HG03442 (cell line): ENCODE results near the gene GSTO2.

Source experiments
- ATAC-seq: cut with Tn5 transposase; IDR thresholded peaks from one replicate; pipeline ENCODE4 v1.9.1; 2021; ENCODE audit warnings: mild to moderate bottlenecking, moderate library complexity; ENCODE audit not compliant: unreplicated experiment

Gene GSTO2

DNA sequence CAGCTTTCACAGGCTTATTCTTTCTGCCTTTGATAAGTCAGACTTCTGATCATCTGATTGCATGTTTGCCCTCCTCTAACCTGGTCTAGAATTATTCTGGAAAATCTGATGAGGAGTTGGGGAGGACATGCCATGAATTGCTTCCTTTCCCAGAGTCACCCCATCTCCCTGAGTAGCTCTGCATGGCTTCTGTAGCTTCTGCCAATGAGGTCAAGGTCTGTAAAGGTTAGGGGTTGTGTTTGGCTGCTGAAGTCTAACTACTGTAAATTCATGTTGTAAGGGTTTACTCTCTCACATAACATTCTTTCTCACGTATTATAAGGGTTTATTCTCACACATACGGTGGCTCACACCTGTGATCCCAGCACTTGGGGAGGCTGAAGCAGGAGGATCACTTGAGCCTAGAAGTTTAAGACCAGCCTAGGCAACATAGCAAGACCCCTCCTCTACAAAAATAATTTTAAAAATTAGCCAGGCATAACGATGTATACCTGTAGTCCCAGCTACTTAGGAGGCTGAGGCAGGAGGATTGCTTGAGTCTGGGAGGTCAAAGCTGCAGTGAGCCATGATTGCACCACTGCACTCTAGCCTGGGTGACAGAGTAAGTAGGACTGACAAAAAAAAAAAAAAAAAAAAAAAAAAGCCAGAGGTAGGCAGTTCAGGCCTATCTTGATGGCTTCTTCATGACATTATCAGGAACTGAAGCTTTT, 10.7 kb downstream of the GSTO2 start:
- ATAC-seq = no peak

DNA sequence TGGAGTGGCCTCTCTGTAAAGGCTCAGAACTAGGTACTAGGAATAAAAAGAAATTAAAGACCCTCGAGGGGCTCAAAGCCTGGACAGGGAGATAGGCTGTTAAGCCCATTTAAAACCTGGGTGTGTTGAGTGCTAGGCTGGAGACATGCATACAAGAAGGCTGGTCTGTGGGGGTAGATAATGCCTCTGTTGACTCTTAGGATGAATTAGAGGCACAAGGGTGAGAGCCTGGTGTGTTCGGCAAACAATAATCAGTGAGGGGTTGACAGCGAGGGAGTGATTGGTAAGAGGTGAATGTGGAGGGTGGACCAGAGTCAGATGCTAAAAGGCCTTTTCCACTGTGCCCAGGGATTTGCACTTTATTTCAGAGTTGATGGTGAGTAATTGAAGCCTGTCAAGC, 12.7 kb downstream of the GSTO2 start:
- no peak for ATAC-seq

DNA sequence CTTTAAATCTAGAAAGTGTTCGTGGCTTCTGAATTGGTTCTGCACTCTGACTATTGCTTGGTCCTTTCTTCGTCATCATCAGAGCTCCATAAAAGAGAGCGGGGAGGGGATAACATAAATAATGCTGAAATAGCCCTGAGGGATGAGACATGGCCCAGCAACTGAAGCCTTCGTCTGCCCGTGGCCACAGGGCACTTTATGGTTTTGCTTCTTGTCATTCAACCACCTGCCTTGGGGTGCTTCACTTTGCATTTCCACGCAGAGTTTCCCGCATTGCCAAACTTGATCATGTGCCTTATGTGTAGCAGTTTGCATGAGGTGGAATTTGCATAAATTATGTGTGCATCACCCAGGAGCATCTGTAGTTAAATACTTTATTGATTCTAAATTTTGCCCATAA, 15.9 kb downstream of the GSTO2 start:
- no peak for ATAC-seq

DNA sequence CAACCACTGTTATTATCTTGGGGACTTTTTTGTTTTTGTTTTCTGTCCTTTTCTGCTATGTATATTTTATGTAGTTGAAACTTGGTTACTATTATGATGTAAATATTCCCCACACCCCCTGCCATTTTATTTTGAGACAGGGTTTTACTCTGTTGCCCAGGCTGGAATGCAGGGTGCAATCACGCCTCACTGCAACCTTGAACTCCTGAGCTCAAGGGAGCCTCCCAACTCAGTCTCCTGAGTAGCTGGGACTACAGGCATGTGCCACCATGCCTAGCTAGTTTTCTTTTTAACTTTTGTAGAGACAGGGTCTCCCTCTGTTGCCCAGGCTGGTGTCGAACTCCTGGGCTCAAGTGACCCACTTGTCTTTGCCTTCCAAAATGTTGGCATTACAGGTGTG, 18.0 kb downstream of the GSTO2 start:
- ATAC-seq = no peak

DNA sequence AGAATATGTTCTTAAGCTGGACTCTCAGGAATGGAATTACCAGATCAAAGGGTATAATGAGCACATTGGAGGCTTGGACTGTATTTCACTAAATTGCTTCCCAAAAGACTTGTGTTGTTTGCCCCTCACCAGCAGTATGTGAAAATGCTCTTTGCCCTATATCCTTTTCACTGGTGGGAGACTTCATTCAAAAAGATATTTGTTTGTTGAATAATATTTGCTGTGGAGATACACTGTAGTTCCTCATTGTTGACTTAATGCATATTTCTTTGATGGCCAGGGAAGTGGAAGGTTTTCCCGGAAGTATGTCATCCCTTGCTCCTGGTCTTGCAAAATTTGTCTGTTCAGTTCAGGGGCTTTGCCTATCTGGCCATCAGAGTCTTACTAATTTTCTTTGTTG, 19.4 kb downstream of the GSTO2 start:
- no peak for ATAC-seq

DNA sequence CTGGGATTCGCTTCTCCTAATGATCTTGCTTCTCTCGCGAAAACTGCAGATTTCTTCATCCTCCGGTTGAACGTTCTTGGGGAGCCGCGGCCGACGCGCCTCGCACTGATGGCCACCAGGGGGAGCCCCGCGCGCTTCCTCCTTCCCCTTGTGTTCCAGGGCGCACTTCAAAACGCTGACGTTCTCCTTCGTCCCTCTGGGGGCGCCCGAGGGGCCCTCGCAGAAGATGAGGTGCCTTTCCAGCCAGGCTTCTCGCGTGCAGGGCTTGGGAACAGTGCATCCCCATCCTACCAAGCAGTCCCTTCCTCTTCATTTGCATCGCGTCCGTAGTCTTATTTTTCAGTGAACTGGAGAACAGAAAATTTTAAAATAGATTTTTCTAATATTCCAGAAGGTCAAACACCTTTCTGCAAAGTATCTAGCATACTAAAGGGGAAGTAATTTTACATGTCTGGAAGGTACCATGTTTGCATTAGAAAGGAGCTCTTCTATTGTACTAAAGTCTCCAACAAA, 22.5 kb downstream of the GSTO2 start:
- peak; percentile 99 for ATAC-seq

DNA sequence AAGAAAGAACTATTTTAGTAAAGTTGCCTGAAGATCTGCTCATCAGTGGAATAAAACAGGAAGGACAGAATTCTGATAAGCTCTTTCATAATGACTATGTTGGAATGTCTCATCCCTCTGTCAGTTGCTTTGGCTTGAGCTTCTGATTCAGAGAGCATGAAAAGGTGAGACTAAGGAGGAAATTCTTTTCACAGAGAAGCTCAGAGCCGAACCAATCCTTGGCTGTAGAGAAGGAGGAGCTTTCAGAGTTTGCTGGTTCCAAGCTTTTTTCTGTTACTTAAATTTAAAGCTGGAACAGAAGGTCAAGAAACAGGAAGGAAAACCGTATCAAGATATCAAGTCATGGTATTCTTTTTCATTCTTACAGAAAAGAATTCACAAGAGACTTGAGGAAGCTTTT, 24.0 kb downstream of the GSTO2 start:
- no peak for ATAC-seq

DNA sequence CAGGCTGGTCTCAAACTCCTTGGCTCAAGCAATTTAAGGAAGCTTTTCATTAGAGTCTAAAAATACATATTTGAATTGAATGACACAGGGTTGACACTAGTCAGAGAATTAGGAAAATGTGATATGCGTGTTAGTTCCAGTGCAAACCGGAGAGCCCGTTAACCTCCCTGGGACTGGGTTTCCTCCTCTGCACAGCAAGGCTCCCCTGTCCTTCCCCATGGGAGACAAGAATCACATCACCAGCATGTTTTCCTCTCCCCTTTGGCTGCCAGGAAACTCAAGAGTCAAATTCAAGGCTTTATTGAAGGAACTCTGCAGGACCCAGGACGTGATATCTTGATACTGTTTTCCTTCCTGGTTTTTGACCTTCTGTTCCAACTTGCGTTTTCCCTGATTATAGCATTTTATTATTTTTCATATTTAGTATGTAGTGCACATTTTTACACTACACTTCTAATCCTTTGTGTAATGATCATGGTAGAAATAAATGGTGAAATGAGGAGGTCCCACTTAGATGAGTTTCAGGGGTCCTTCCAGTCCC, 24.9 kb downstream of the GSTO2 start:
- no peak for ATAC-seq

DNA sequence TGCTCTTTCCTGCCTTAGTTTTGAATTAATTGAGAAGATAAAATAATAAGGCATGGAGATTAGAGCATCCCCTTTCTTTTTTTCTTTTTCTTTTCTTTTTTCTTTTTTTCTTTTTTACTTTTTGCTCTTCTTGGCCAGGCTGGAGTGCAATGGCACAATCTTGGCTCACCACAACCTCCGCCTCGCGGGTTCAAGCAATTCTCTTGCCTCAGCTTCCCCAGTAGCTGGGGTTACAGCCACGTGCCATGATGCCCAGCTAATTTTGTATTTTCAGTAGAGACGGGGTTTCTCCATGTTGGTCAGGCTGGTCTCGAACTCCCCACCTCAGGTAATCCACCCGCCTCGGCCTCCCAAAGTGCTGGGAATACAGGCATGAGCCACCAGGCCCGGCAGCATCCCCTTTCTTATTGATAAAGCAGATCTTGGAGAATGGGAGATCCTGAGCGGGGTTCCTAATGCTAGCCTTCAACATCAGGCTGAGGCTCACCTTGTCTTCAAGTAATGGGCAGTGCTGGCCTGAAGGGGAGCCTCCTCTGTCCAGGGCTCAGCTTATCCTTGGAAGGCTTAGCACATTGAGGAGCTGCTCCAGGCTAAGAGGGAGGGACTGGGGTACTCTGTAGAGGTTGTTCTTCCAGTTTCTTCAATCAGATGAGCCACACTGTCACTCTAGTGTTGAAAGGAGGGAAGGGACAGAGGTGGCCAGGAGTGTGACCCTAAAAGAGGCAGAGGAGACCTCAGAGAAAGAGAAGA, 27.9 kb downstream of the GSTO2 start:
- ATAC-seq = no peak

DNA sequence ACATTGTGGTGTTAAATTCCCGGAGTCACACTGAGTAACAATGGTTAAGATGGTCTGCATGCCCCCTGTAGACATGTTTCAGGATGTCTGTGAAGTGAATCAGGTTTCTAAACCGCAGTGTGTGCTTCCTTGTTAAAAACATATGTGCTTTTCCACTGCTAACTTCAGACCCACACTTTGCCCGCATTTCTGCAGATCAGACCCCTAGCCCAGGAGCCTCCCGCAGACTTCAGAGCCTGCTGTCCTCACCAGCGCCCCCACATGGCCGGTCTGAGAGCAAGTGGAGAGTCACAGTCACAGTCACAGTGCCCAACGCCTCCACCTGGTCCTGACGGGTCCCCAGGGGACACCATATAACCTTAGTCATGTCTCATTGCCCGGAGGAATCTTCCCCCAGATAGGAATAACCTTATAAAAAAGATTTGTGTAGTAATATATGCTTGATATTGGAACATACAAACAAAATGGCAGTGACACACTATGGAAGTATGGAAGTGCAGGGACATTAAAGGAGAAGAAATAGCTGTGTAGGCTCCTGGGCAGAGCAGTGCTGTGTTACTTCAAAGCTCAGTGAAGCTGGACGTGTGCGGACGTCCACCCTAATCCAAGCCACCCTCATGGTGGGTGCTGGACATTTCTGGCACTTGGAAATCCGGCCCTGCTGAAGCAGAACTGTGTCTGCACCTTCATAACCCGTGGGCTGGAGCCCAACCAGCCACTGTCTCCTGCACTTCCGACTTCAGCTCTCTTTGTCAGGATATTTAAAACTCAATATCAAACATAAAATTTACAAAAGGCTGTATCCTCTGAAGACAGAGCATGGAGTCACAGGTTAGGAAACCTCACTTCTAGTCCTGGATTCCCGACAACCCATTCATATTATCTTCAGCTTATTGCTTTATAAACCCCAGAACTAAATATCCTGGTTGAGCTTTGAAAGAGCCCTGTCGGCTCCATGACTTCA, 29.0 kb downstream of the GSTO2 start:
- ATAC-seq = no peak

DNA sequence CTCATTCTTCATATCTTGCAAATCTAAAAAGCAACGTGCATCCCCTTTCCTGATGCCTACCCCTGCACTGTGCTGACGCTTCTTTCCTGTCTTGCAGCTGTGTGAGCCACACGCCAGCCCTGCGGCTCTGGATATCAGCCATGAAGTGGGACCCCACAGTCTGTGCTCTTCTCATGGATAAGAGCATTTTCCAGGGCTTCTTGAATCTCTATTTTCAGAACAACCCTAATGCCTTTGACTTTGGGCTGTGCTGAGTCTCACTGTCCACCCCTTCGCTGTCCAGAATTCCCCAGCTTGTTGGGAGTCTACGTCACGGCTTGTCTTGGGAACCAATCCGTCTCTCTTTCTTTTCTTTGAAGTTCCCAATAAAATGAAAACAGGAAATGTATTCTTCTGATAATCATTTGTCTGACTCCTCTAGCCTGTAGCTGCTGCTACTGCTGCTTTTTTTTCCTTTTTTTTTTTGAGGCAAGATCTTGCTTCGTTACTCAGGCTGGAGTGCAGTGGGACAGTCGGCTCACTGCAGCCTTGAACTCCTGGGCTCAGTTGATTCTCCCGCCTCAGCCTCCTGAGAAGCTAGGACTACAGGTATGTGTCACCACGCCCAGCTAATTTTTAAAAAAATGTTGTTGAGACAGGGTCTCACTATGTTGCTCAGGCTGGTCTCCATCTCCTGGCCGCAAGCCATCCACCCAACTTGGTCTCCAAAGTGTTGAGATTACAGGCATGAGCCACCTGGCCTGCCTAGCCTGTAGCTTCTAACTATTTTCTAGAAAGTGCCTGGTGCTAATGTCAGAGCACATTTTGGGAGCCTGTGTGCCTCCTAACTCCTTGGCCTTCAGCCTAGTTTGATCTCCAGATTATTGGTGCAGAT, 30.3 kb downstream of the GSTO2 start:
- ATAC-seq = no peak

DNA sequence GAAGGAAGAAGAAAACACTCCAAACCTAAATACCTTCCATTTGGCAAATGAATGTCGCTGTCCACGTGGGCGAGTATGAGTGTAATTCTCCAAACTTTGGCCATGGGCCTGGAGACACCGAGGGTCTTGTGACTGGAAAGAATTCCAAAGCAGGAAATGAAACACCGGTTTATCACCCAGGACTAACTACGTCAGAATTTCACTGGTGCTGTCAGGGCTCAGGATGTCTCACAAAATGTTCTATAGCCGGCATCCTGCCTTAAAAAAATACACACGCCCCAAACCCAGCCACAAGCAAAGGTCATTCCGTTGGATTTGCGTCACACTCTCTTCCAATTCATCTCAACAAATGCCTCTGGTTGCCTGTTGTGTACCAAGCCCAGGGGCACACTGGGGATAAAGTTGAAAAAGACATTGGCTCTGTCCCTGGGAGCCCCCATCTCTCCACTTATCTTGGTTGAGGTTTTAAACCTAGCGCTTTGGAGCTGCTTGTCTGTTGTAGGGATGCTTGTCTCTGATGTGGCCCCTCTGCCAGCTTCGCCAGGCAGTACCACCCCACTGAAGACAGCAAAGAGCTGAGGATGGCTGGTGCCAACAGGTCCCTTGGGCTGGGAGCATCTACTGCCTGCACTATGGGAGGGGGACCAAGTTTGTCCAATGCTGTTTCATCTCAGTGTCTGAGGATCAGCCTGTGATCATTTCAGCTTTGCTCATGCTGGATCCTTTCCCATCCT, 31.2 kb downstream of the GSTO2 start:
- no peak for ATAC-seq

DNA sequence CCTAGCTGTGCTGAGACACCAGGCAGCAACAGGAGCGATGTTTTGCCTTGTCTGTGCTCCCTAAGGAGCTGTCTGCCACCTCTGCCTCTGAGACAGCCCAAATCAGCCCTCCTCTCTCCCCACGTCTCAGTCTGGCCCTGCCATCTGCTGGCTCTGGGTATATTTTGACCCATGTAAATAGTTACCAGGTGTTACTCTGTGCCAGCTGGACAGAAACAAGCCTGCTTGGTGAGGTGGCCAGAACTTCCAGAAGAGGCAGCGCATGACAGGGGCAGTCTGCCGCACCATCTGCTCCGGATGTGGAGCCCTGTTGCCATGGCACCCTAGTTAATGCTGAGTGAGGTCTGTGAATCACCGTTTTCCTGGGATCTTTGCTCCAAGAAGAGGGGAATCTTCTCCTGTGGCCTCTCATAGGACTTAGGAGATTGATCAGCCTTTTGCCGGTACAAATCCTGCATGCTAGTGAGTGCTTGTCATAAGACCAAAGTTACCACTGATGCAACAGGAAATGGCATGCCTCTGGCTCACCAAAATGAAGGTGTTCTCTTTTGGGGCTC, 31.8 kb downstream of the GSTO2 start:
- ATAC-seq = no peak

DNA sequence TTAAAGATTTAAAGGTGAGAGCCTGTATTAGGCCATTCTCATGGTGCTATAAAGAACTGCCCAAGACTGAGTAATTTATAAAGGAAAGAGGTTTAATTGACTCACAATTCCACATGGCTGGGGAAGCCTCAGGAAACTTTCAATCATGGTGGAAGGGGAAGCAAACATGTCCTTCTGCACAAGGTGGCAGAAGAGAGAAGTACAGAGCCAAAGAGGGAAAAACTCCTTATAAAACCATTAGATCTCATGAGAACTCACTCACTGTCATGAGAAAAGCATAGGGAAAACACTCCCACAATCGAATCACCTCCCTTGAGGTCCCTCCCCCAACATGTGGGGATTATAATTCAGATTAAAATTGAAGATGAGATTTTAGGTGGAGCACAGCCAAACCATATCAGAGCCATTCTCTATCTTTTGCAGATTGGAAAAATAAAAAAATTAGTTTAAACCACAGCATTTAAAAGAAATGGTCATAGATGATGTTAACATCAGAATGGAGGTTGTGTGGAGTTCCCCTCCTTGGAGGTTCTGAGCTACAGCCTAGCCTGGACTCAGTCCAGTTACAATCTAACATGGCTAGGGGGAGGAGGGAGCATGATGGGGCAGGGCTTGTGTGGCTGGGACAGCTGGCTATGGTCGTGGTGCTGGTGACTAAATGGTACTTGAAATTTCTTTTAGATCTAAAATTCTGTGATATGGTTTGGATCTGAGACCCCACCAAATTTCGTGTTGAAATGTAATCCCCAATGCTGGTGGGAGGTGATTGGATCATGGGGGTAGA, 33.1 kb downstream of the GSTO2 start:
- ATAC-seq = no peak

DNA sequence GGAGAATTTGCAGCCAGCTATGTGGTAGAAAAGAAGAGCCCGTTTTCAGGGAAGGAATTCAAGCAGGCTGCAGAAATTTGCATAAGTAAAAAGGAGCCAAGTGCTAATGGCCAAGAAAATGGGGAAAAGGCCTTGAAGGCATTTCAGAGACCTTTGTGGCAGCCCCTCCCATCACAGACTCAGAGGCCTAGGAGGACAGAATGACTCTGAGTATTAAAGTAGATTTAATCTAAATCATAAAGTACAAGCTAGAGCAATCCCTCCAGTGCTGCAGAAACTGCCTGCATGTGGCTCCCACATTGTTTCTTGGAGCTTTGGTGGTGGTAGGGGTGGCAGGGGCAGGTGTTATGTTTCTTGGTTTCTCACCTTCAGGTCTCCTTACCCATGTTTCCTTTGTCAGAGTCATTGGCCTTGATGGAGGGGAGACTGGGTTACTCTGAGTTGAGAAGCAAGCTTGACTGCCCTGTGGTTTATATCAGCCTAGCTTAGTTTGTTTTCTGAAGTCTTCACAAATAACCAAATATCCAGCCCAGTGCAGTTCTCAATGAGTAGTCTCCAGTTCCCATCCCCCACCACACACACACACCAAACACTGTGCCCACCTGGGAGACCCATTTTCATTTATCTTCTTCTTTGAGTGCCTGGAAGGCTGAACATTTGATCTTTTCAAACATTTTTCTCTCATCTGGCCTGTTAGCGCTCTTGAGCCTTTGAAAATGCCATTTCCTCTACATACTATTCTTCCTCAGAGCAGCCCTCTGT, 34.8 kb downstream of the GSTO2 start:
- no peak for ATAC-seq

DNA sequence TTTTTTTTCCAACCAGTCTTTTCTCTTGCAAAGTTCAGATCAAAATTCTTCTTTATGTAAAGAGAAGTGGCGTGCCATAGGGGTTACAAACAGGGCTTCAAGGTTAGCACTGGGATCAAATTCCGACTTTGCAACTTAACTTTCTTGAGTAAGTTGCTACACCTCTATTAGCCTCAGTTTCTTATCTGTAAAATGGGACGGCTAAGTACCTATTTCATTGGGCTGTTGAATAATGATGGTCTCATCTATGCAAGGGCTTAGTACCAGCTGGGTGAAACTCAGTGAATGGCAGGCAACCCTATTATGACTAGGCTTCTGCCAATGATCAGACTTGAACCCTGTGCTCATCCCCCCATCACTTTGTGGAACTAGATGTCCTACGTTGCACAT, 35.4 kb downstream of the GSTO2 start:
- ATAC-seq = no peak

DNA sequence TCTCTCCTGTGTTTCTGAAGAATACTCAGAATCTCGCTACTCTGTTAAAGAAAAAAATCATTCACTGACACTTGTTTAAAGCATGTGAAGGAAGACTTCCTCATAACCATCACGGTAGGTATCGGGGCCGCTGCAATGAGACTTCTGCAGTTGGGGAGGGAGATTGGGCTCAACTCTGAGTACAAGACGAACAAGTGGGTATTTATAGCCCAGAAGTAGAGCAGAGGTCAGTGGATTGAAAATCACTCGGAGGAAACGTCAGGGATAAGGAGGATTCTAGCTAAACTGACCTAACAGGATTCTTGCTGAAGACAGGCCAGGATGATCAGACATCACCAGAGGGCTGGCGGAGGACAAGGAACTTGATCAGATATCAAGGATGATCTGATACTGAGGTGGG, 35.9 kb downstream of the GSTO2 start:
- ATAC-seq = no peak

DNA sequence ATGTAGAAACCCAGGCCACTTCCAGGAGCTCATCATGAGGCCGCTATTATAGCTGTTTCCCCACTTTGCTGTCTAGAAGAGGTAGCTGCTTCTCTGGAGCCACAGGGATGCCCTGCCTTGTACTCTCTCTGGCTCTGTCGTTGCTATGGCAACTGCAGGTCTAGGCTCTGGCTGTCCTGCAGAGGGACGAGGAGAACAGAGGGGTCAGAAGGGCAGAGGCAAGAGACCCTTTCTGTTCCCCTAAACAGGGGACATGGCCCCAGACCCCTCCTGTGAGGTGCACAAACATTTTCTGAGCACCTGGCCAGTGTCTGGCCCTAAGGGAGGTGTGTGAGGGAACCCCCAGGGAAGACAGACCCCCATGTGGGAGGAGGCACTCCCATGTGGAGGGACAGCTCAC, 37.9 kb downstream of the GSTO2 start:
- no peak for ATAC-seq
